Cortex of kidney (tissue), 1 donor: Measurements from ENCODE around the gene CCDC154.
"Not testable (repeated sequence)": the region's sequence is repeated elsewhere in the genome, so short reads cannot be mapped to it uniquely, and the experiment has no call there.

ENCODE experiments used
- DNase-seq: peaks from one replicate; lab custom pipeline; 2025; lab: John Stamatoyannopoulos, UW

The CCDC154 gene

GRCh38 chr16:1474082-1474795 is 29.9 kb upstream of the CCDC154 start:
- no peak for DNase-seq

- no peak for DNase-seq
Observed at GRCh38 chr16:1472974-1473373, 28.6 kb upstream of the CCDC154 start.

- no peak for DNase-seq
Observed at GRCh38 chr16:1471569-1472194, 27.3 kb upstream of the CCDC154 start.

GRCh38 chr16:1470481-1471251 is 26.3 kb upstream of the CCDC154 start:
- DNase-seq: no peak

- no peak for DNase-seq
Observed at GRCh38 chr16:1469693-1470201, 25.4 kb upstream of the CCDC154 start.

GRCh38 chr16:1469141-1469540 is 24.8 kb upstream of the CCDC154 start:
- not testable (repeated sequence) for DNase-seq

- no peak for DNase-seq
Observed at GRCh38 chr16:1468426-1468810, 24.1 kb upstream of the CCDC154 start.

GRCh38 chr16:1466968-1467521 is 22.7 kb upstream of the CCDC154 start:
- DNase-seq: no peak

- no peak for DNase-seq
Observed at GRCh38 chr16:1466054-1466453, 21.7 kb upstream of the CCDC154 start.

- DNase-seq: no peak
Observed at GRCh38 chr16:1465567-1465915, 21.2 kb upstream of the CCDC154 start.

- DNase-seq: no peak
Observed at GRCh38 chr16:1464894-1465566, 20.7 kb upstream of the CCDC154 start.

GRCh38 chr16:1464196-1464893 is 20.0 kb upstream of the CCDC154 start:
- DNase-seq: no peak

- DNase-seq: no peak
Observed at GRCh38 chr16:1461146-1461545, 16.8 kb upstream of the CCDC154 start.

GRCh38 chr16:1460602-1461138 is 16.3 kb upstream of the CCDC154 start:
- no peak for DNase-seq

GRCh38 chr16:1459967-1460366 is 15.6 kb upstream of the CCDC154 start:
- DNase-seq: no peak

- DNase-seq: no peak
Observed at GRCh38 chr16:1458977-1459341, 14.6 kb upstream of the CCDC154 start.

- DNase-seq: no peak
Observed at GRCh38 chr16:1458336-1458976, 14.1 kb upstream of the CCDC154 start.

GRCh38 chr16:1457489-1458245 is 13.3 kb upstream of the CCDC154 start:
- no peak for DNase-seq

GRCh38 chr16:1456951-1457350 is 12.6 kb upstream of the CCDC154 start:
- no peak for DNase-seq
